ENCODE results near the gene BANF2. TPM values are rescaled to one million over a fixed set of nuclear protein-coding genes. Genes with fewer than 3 reads are reported as not detected.

BANF2 gene
- polyA plus RNA-seq, 3 donors: not detected

DNA sequence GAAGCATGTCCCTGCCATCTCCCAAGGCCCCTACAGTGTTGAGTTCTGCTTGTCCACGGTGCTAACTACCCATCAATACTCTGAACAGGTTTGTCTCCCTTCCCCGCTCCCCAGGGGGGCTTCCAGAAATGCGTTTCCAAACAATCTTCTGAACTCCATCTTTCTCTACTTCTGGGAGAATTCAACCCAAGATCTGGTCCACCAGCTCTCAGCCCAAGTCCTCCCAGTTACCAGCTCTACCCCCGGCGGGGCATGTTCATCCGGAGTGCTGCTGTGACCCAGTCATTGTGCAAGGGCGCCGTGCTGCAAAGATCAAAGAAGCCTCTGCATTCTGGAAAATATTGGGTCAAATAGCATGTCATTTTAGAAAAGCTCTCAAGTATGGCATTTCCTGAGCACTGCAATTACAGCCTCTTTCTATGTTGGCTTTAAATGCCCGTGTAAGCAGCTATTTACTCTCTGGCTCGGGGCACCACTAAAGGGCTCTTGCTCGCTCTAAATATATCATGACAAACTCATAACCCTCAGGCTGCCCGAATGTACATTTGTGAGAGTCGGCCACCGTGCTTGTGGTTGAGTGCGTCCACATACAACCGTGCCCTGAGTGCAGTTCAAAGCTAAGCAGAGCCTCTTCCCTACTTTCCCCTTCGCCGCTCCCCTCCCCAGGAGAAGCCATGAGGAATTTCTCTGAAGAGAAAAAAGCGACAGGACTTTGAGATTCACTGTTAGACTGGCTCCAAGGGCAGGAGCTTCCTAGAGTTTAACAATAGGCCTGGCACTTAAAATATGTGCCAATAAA lies 71.6 kb downstream of the BANF2 start:
- no peak overlapping the region for H3K27ac ChIP-seq (ENCODE audit: low read depth in 1 of 2, low read length in 2 of 2)
- Mint-ChIP-seq H3K4me1 (no peaks in the 10 kb centered on the region), H3K27ac (peak overlapping the region in 1 of 7 donors; percentile 1), H3K36me3 (no peaks in the 10 kb centered on the region), H3K4me3 (no peak overlapping the region), H3K9me3 (peaks cover 0 to 2% (median 0%) of the 10 kb centered on the region in 7 donors), H3K27me3 (ENCODE audit: low read depth in 3 of 3) (peaks cover 2 to 4% (median 3%) of the 10 kb centered on the region in 3 donors)
- H3K9ac ChIP-seq (ENCODE audit: insufficient read depth, low read length, poor library complexity, severe bottlenecking): no peak overlapping the region
- WGBS (ENCODE audit: insufficient coverage): 91% methylated on average over 19 of the region's 19 CpGs
- no peaks in the 10 kb centered on the region for H3K4me1 ChIP-seq (ENCODE audit: control insufficient read depth in 1 of 2, insufficient read depth in 2 of 2, low read length in 2 of 2)
- DNase-seq: no peak
- no peaks in the 10 kb centered on the region for H3K79me2 ChIP-seq (ENCODE audit: insufficient read depth, low read length)
- no peak overlapping the region for H2AFZ ChIP-seq (ENCODE audit: insufficient read depth, low read depth, low read length, poor library complexity, severe bottlenecking)
- no peaks in the 10 kb centered on the region for H3K36me3 ChIP-seq (replicated peaks in 1 of 2; ENCODE audit: control insufficient read depth in 1 of 2, insufficient read depth in 2 of 2, low read length in 2 of 2)
- no peak overlapping the region for H3K4me3 ChIP-seq (replicated peaks in 1 of 3; ENCODE audit: low read depth in 2 of 3, low read length in 3 of 3)
- TF ChIP-seq, protein P1, sequence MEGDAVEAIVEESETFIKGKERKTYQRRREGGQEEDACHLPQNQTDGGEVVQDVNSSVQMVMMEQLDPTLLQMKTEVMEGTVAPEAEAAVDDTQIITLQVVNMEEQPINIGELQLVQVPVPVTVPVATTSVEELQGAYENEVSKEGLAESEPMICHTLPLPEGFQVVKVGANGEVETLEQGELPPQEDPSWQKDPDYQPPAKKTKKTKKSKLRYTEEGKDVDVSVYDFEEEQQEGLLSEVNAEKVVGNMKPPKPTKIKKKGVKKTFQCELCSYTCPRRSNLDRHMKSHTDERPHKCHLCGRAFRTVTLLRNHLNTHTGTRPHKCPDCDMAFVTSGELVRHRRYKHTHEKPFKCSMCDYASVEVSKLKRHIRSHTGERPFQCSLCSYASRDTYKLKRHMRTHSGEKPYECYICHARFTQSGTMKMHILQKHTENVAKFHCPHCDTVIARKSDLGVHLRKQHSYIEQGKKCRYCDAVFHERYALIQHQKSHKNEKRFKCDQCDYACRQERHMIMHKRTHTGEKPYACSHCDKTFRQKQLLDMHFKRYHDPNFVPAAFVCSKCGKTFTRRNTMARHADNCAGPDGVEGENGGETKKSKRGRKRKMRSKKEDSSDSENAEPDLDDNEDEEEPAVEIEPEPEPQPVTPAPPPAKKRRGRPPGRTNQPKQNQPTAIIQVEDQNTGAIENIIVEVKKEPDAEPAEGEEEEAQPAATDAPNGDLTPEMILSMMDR (IDR thresholded peaks at IDR 0.05): no peak
- no peaks in the 10 kb centered on the region for H3K9me3 ChIP-seq (replicated peaks in 1 of 2; ENCODE audit: control insufficient read depth in 1 of 2, insufficient read depth in 1 of 2, low read length in 2 of 2)
- no peaks in the 10 kb centered on the region for H3K27me3 ChIP-seq (ENCODE audit: control insufficient read depth in 2 of 2, insufficient read depth in 2 of 2, low read length in 2 of 2)
- no peak overlapping the region for H3K4me2 ChIP-seq (replicated peaks; ENCODE audit: extremely low read depth, low read length, poor library complexity, severe bottlenecking)
- intact Hi-C loops (cut with micrococcal nuclease): no loop called here
- H4K20me1 ChIP-seq (ENCODE audit: insufficient read depth, low read length): no peaks in the 10 kb centered on the region

DNA sequence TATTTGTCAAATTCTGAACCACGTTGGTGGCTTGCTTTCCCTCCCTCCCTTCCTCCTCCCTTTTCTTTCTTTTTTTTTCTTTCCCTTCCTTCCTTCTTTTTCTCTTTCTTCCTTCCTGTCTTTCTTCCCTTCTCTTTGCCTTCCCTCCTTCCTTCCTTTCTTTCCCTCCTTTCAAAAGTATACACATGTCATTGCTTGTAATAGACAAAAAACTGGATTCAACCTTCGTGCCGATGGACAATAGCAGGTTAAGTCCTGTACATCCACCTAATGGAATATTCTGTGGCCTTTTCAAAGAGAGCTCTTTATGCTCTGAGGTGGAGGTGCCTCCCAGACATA lies 72.2 kb downstream of the BANF2 start:
- no peak overlapping the region for H3K27ac ChIP-seq (ENCODE audit: low read depth in 1 of 2, low read length in 2 of 2)
- no peaks in the 10 kb centered on the region for H4K20me1 ChIP-seq (ENCODE audit: insufficient read depth, low read length)
- H3K27ac Mint-ChIP-seq: no peak overlapping the region
- WGBS (ENCODE audit: insufficient coverage): 17% methylated on average over 1 of the region's 3 CpGs
- no peak for DNase-seq
- H3K27me3 ChIP-seq (ENCODE audit: control insufficient read depth in 2 of 2, insufficient read depth in 2 of 2, low read length in 2 of 2): no peaks in the 10 kb centered on the region
- no peaks in the 10 kb centered on the region for H3K4me1 Mint-ChIP-seq
- H3K36me3 ChIP-seq (replicated peaks in 1 of 2; ENCODE audit: control insufficient read depth in 1 of 2, insufficient read depth in 2 of 2, low read length in 2 of 2): no peaks in the 10 kb centered on the region
- H3K36me3 Mint-ChIP-seq: no peaks in the 10 kb centered on the region
- no peaks in the 10 kb centered on the region for H3K79me2 ChIP-seq (ENCODE audit: insufficient read depth, low read length)
- H3K4me3 Mint-ChIP-seq: no peak overlapping the region
- TF ChIP-seq, protein P1 (IDR thresholded peaks at IDR 0.05): no peak
- H2AFZ ChIP-seq (ENCODE audit: insufficient read depth, low read depth, low read length, poor library complexity, severe bottlenecking): no peak overlapping the region
- intact Hi-C loops (cut with micrococcal nuclease): no loop called here
- peaks cover 0 to 2% (median 0%) of the 10 kb centered on the region in 7 donors for H3K9me3 Mint-ChIP-seq
- H3K4me3 ChIP-seq (replicated peaks in 1 of 3; ENCODE audit: low read depth in 2 of 3, low read length in 3 of 3): no peak overlapping the region
- no peak overlapping the region for H3K9ac ChIP-seq (ENCODE audit: insufficient read depth, low read length, poor library complexity, severe bottlenecking)
- peaks cover 2 to 4% (median 3%) of the 10 kb centered on the region in 3 donors for H3K27me3 Mint-ChIP-seq (ENCODE audit: low read depth in 3 of 3)
- no peak overlapping the region for H3K4me2 ChIP-seq (replicated peaks; ENCODE audit: extremely low read depth, low read length, poor library complexity, severe bottlenecking)
- H3K4me1 ChIP-seq (ENCODE audit: control insufficient read depth in 1 of 2, insufficient read depth in 2 of 2, low read length in 2 of 2): no peaks in the 10 kb centered on the region
- H3K9me3 ChIP-seq (replicated peaks in 1 of 2; ENCODE audit: control insufficient read depth in 1 of 2, insufficient read depth in 1 of 2, low read length in 2 of 2): no peaks in the 10 kb centered on the region
